Calu3 (cell line): ENCODE data around the gene UHMK1. TPM values are rescaled to one million over a fixed set of nuclear protein-coding genes. Genes with fewer than 3 reads are reported as not detected.
"Not testable (repeated sequence)": the region's sequence is repeated elsewhere in the genome, so short reads cannot be mapped to it uniquely, and the experiment has no call there.

ENCODE experiments used
- BruUV-seq: library from RNA; stranded (reverse); fragments of 400-500 nt; replicated peaks from 2 replicates; lab custom pipeline; 2021; lab: Mats Ljungman, UMichigan
- CTCF ChIA-PET: fragments of 300-600 bp; sonication (Branson Sonifier 250); formaldehyde crosslinking; loops from one replicate; lab custom pipeline; 2022; ENCODE audit warnings: antibody characterized with exemption; lab: Charles Lee
- DNase-seq: peaks from one replicate; pipeline ENCODE4 v3.0.0; 2022
- H3K27ac Mint-ChIP-seq: one replicate; pipeline ENCODE4 v1.8.0; 2022; ENCODE audit warnings: mixed read lengths; ENCODE audit not compliant: unreplicated experiment
- H3K27me3 Mint-ChIP-seq: one replicate; pipeline ENCODE4 v1.8.0; 2022; ENCODE audit warnings: mixed read lengths; ENCODE audit not compliant: unreplicated experiment
- H3K36me3 Mint-ChIP-seq: one replicate; pipeline ENCODE4 v1.8.0; 2022; ENCODE audit warnings: mild to moderate bottlenecking, moderate library complexity, mixed read lengths; ENCODE audit not compliant: insufficient read depth, unreplicated experiment
- H3K4me1 Mint-ChIP-seq: one replicate; pipeline ENCODE4 v1.8.0; 2022; ENCODE audit warnings: mild to moderate bottlenecking, low read depth, mixed read lengths; ENCODE audit not compliant: unreplicated experiment
- H3K4me3 Mint-ChIP-seq: one replicate; pipeline ENCODE4 v1.8.0; 2022; ENCODE audit warnings: mild to moderate bottlenecking, low read depth, moderate library complexity, mixed read lengths; ENCODE audit not compliant: unreplicated experiment
- H3K9me3 Mint-ChIP-seq: one replicate; pipeline ENCODE4 v1.8.0; 2022; ENCODE audit warnings: low read depth, mixed read lengths; ENCODE audit not compliant: unreplicated experiment
- intact Hi-C: fragments of 100-400 bp; cut with micrococcal nuclease; formaldehyde crosslinking; loops from one replicate; pipeline ENCODE4 v1.10.0; 2022; ENCODE audit not compliant: unreplicated experiment
- total RNA-seq: library from RNA; stranded (reverse); gene quantifications from 2 replicates; pipeline ENCODE4 v1.2.3, GENCODE V29; 2022
- TF ChIP-seq, protein P1 (sequence below): fragments of 200-600 bp; IDR thresholded peaks from one replicate; pipeline ENCODE4 v1.8.0; 2022; ENCODE audit warnings: antibody characterized with exemption; ENCODE audit not compliant: unreplicated experiment

UHMK1 gene
- total RNA-seq, 1 experiment from 2014 or later = 98.1 TPM

DNA sequence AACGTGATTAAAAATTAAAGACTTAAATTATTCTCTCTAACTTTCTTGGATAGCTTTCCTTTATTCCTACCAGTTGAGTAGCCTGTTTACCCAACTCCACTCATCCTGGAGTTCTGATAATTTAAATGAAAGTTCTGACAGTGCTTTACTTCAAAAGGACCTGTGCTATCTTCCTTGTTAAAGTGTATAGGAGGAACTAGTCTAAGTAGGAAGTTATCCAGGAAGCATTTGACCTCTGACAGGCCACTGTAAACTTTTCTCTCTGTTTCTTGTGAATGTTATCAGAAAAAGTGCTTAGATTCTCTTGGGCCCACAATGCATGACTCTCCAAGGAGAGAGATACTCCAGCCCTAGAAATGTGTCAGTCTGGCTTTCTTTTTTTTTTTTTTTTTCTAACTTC is 73.1 kb downstream of the UHMK1 start:
- Mint-ChIP-seq H3K4me3 (no peak overlapping the region), H3K36me3 (peaks cover 30% of the 10 kb centered on the region), H3K27me3 (no peaks in the 10 kb centered on the region), H3K4me1 (peaks cover 32% of the 10 kb centered on the region), H3K27ac (no peak overlapping the region), H3K9me3 (no peaks in the 10 kb centered on the region)
- CTCF ChIA-PET = no interaction called here
- no peak for DNase-seq
- intact Hi-C loops = no loop called here
- BruUV-seq = no TSS peak
- TF ChIP-seq, protein P1, sequence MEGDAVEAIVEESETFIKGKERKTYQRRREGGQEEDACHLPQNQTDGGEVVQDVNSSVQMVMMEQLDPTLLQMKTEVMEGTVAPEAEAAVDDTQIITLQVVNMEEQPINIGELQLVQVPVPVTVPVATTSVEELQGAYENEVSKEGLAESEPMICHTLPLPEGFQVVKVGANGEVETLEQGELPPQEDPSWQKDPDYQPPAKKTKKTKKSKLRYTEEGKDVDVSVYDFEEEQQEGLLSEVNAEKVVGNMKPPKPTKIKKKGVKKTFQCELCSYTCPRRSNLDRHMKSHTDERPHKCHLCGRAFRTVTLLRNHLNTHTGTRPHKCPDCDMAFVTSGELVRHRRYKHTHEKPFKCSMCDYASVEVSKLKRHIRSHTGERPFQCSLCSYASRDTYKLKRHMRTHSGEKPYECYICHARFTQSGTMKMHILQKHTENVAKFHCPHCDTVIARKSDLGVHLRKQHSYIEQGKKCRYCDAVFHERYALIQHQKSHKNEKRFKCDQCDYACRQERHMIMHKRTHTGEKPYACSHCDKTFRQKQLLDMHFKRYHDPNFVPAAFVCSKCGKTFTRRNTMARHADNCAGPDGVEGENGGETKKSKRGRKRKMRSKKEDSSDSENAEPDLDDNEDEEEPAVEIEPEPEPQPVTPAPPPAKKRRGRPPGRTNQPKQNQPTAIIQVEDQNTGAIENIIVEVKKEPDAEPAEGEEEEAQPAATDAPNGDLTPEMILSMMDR = no peak

GRCh38 chr1:162571121-162571520 is 73.5 kb downstream of the UHMK1 start:
- H3K9me3 Mint-ChIP-seq, CTCF ChIA-PET, BruUV-seq, H3K27ac Mint-ChIP-seq, H3K27me3 Mint-ChIP-seq, H3K4me3 Mint-ChIP-seq, DNase-seq, intact Hi-C loops: not testable (repeated sequence)
- peaks cover 31% of the 10 kb centered on the region for H3K4me1 Mint-ChIP-seq
- peaks cover 27% of the 10 kb centered on the region for H3K36me3 Mint-ChIP-seq

DNA sequence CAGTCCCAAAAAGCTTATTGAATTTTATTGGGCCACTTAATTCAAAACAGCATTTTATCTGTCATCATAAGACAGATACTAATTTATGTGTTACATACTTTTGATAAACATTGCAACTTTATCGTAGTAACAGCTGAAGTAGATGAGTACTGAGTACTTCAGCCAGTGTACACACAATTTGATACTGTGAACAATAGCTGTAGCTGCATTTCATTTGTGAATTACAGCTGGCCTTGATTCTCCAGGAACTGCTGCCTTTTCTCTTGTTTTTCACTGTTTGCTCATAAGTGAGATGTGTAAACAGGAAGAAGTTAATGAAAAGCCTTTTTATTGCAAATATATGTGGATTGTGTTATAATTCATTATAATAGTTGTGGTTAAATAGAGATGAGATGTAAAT is 74.1 kb downstream of the UHMK1 start:
- CTCF ChIA-PET = no interaction called here

GRCh38 chr1:162573136-162573535 is 75.5 kb downstream of the UHMK1 start:
- no TSS peak for BruUV-seq
- CTCF ChIA-PET = no interaction called here
- H3K27ac Mint-ChIP-seq = no peak overlapping the region
- intact Hi-C loops = no loop called here
- H3K4me3 Mint-ChIP-seq = no peak overlapping the region
- peaks cover 22% of the 10 kb centered on the region for H3K4me1 Mint-ChIP-seq
- peaks cover 13% of the 10 kb centered on the region for H3K36me3 Mint-ChIP-seq
- no peaks in the 10 kb centered on the region for H3K9me3 Mint-ChIP-seq
- TF ChIP-seq, protein P1 = no peak
- no peak for DNase-seq
- H3K27me3 Mint-ChIP-seq = no peaks in the 10 kb centered on the region

More for the DNA sequence above, 74.1 kb downstream of the UHMK1 start:
- intact Hi-C loops = no loop called here
- DNase-seq = no peak
- Mint-ChIP-seq H3K36me3 (peaks cover 21% of the 10 kb centered on the region), H3K27me3 (no peaks in the 10 kb centered on the region), H3K4me3 (no peak overlapping the region), H3K4me1 (peaks cover 30% of the 10 kb centered on the region), H3K27ac (no peak overlapping the region), H3K9me3 (no peaks in the 10 kb centered on the region)
- TF ChIP-seq, protein P1 = no peak
- BruUV-seq = no TSS peak

DNA sequence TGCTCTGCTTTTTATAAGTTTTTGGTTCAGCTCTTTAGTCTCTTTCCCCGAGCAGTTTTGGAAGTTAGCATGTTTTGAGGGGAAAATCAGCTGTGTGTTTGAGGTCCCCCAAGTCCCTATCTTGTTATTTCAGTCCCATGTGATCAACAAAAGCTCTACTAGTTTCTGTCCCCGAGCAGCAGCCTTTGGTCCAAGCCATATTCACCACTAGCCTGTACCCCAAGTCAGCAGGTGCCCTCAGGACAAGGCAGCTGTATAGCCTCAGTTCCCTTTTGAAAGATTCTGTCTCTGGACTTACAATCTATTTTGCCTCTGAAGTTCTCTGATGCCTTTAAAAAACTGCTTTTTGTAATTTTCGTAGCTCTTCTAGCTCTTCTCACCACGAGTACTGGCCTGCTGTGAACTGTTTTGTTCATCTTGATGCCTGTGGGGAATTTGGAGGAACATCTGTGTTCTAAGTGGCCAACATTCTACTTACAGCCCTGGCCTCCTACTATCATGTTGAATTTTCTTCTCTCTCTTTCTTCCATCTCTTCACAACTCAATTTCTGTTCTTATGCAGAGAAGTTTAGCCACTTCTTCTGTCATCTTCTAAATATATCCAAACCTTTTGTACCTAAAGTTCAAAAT is 80.6 kb downstream of the UHMK1 start:
- H3K9me3 Mint-ChIP-seq = no peaks in the 10 kb centered on the region
- no peak overlapping the region for H3K27ac Mint-ChIP-seq
- peaks cover 6% of the 10 kb centered on the region for H3K36me3 Mint-ChIP-seq
- intact Hi-C loops = no loop called here
- no peaks in the 10 kb centered on the region for H3K4me1 Mint-ChIP-seq
- CTCF ChIA-PET = no interaction called here
- no peak for DNase-seq
- no peaks in the 10 kb centered on the region for H3K27me3 Mint-ChIP-seq
- TF ChIP-seq, protein P1 = no peak
- no TSS peak for BruUV-seq
- H3K4me3 Mint-ChIP-seq = no peak overlapping the region
